ENCODE data around the gene ABHD2. TPM values are rescaled to one million over a fixed set of nuclear protein-coding genes. Genes with fewer than 3 reads are reported as not detected.

ABHD2 gene
- total and polyA plus RNA-seq, 9 of the 15 experiments (the other 6 are each of a cell fraction or from before 2014, with no cell fraction given), result 16.9 to 99.8 (median 47.5) TPM

- TF ChIP-seq TFE3 (CRISPR knock-in tag; IDR thresholded peaks at IDR 0.05), result no peak
- TF ChIP-seq GTF3C2 (IDR thresholded peaks at IDR 0.05; ENCODE audit: borderline replicate concordance, extremely low read depth, insufficient read length), result no peak
- TF ChIP-seq CEBPZ (IDR thresholded peaks at IDR 0.05; ENCODE audit: borderline replicate concordance, low read depth, low read length), result no peak
- TF ChIP-seq SMARCA4 (IDR thresholded peaks at IDR 0.05), result no peak
- no peak for TF ChIP-seq MYNN (IDR thresholded peaks at IDR 0.05)
- TF ChIP-seq MYNN (CRISPR knock-in tag; IDR thresholded peaks at IDR 0.05), result no peak
- TF ChIP-seq ELK3 (CRISPR knock-in tag; IDR thresholded peaks at IDR 0.05), result no peak
- no peak for TF ChIP-seq CHD4 (IDR thresholded peaks at IDR 0.05; ENCODE audit: insufficient read depth, insufficient replicate concordance, low read depth, low read length, poor library complexity, severe bottlenecking)
- no peak for TF ChIP-seq CGGBP1 (CRISPR knock-in tag; IDR thresholded peaks at IDR 0.05)
- TF ChIP-seq MECOM (CRISPR knock-in tag; IDR thresholded peaks at IDR 0.05), result no peak
- TF ChIP-seq BCL6 (CRISPR knock-in tag; IDR thresholded peaks at IDR 0.05), result no peak
- TF ChIP-seq SREBF1 (IDR thresholded peaks at IDR 0.05; ENCODE audit: borderline replicate concordance, low read depth, low read length), result no peak
- TF ChIP-seq ATF6 (CRISPR knock-in tag; IDR thresholded peaks at IDR 0.05), result no peak
- no peak for TF ChIP-seq NR2C2 (CRISPR knock-in tag; IDR thresholded peaks at IDR 0.05)
- TF ChIP-seq NR2C2 (tag; IDR thresholded peaks at IDR 0.05), result no peak
Measured at GRCh38 chr15:89157918-89158564, 69.8 kb downstream of the ABHD2 start (continued).
